HG03432 (cell line): ENCODE results near the gene ABHD5.
"Not testable (repeated sequence)": the region's sequence is repeated elsewhere in the genome, so short reads cannot be mapped to it uniquely, and the experiment has no call there.

Source experiments
- ATAC-seq: cut with Tn5 transposase; IDR thresholded peaks from one replicate; pipeline ENCODE4 v1.9.1; 2021; ENCODE audit warnings: mild to moderate bottlenecking, moderate library complexity; ENCODE audit not compliant: unreplicated experiment

ABHD5 gene

DNA sequence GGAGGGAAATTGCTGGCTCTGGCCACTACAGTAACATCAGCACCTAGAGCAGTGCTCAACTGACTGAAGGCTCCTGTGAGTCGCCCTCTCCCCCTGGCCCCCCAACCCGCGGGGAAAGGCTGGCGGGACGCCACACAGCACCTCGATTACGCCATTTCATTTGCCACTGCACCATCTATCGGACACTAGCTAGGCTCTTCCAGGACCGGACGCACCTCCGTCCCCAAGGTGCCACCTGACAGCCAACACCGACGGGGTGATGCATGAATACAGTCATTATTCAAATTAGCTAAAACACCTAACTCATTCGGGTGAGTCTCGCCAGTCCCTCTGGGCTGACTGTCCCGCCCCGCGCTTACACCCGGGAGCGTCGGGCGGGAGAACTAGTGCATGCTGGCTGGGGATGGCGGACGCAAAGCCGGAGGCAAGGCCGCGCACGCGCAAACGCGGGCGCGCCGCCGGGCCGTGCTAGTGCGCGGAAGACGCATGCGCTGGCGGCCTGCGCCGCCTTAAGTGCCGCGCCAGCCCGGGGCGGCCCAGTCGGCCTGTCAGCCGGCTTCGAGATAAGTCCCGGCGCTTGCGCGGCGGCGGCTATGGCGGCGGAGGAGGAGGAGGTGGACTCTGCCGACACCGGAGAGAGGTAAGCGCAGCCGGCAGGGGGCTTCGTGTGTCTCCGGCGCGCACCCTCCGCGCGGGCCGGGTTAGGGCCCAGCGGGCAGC lies at the start of gene ABHD5:
Gene ABHD5, plus strand, starts transcription at position 539 of the 720 bp plus-strand sequence. Its CDS starts 55 bp downstream, at position 594.
- ATAC-seq: peak; percentile 90

- no peak for ATAC-seq
These were observed 49.2 kb upstream of the ABHD5 start for GRCh38 chr3:43641306-43642114.

DNA sequence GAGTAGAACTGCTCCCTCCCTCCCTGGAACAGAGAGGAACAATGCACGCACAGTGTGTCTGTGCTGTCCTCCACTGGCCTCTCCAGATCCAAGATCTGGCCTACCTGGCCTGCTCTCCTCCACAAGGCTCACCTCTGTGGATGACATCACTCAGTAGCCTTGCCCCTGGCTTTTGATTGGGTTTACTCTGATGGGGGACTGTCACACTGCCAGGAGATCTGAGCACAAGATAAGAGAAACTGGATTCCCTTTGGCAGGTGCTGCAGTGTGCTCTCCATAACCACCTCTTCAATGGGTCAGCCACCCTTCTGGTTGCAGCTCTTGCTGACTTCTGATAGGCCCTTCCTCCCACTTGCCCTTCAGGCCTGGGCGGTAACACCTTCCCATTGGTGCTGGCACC lies 46.3 kb upstream of the ABHD5 start:
- no peak for ATAC-seq

DNA sequence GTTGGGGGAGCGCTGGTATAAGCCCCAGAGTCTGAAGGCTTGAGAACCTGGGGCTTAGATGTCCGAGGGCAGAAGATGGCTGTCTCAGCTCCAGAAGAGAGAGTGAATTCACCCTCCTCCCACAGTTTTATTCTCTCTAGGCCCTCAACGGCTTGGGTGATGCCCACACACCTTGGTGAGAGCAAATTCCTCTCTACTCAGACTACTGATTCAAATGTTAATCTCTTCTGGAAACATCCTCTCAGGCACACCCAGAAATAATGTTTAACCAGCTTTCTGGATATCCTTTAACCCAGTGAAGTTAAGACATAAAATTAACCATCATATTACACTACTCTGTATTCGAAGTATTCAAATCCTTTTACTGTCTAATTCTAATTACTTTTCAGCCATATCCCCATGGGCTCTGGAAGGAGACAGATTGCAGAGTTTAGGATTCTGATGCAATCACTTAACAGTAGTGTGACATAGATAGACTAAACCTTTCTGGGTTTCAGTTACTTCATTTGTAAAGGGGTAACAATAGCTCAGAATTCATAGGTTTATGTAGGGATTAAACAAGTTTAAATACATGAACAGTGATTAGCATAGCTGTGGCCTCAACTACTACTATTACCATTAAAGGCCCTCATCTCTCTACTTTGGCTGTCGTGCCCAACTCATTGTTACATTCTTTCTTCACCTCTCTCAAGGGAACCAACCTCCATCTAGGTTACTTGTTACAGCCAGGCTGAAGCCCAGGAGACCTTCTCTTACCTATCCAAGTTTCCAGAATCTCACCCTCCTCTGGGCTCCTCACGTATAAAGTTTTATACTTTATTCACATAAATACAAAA lies 43.2 kb upstream of the ABHD5 start:
- no peak for ATAC-seq

DNA sequence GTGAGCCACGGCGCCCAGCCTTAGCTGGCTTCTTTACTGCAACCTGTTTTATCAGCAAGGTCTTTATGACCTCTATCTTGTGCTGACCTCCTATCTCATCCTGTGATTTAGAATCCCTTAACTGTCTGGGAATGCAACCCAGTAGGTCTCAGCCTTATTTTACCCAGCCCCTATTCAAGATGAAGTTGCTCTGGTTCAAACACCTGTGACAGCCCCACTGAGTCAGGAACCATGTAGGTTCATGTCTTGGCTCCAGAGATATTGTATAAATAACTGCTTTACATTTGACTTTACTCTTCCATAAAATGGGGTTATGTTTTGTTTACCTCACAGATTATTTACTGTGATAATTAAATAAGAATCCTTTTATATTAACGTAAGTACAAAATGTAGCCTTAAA lies 41.8 kb upstream of the ABHD5 start:
- no peak for ATAC-seq

- no peak for ATAC-seq
These were observed 41.3 kb upstream of the ABHD5 start for GRCh38 chr3:43649365-43649968.

- no peak for ATAC-seq
These were observed 40.4 kb upstream of the ABHD5 start for GRCh38 chr3:43650345-43650744.

DNA sequence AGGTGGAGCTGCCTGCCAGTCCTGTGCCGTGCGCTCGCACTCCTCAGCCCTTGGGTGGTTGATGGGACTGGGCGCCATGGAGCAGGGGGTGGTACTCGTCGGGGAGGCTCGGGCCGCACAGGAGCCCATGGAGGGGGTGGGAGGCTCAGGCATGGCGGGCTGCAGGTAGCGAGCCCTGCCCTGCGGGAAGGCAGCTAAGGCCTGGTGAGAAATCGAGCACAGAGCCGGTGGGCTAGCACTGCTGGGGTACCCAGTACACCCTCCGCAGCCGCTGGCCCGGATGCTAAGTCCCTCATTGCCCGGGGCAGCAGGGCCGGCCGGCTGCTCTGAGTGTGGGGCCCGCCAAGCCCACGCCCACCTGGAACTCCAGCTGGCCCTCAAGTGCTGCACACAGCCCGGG lies 34.3 kb upstream of the ABHD5 start:
- ATAC-seq: not testable (repeated sequence)

GRCh38 chr3:43659250-43659880 lies 31.4 kb upstream of the ABHD5 start:
- no peak for ATAC-seq

DNA sequence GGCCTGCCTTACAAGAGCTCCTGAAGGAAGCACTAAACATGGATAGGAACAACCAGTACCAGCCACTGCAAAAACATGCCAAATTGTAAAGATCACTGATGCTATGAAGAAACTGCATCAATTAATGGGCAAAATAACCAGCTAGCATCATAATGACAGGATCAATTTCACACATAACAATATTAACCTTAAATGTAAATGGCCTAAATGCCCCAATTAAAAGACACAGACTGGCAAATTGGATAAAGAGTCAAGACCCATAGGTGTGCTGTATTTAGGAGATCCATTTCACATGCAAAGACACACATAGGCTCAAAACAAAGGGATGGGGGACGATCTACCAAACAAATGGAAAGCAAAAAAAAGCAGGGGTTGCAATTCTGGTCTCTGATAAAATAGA lies 29.4 kb upstream of the ABHD5 start:
- ATAC-seq: not testable (repeated sequence)

- ATAC-seq: not testable (repeated sequence)
These were observed 25.7 kb upstream of the ABHD5 start for GRCh38 chr3:43665011-43665410.

DNA sequence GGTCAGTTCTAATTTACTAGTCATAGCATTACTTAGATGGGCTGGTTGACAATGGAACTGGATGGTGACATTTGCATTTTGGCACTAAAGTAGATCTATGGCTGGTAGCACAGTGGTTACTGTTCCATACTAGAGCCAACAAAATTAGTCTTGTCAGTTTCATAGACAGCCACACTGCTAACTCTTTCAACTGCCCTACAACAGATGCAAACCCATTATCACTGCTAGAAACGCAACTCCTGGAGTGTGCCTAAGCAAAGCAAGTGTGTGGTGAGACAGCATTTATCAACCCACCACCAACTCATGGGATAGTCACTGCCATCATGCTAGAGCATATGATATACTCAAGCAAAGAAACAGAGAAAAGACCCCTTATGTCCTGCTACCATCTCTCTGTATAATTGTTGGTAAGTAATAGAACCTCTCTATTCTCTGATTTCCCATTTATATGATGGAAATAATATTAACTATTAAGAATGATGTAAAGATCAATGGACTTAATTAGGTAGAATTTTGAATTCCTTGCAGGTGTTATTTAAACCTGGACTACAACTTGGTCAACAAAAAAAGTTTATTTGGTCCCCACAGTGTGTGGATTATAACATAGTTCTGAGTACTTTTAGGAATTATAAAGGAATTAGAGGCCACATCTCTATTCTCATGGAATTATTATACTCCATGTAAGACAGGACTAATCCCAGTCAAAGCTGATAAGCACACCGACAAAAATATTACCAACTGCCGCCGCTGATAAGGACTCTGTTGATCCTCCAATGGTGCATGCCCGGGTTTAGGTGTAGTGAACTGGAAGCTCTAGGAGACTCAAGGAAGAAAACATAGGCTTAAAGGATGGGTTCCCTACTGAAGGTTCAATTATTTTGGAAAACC lies 19.9 kb upstream of the ABHD5 start:
- no peak for ATAC-seq

DNA sequence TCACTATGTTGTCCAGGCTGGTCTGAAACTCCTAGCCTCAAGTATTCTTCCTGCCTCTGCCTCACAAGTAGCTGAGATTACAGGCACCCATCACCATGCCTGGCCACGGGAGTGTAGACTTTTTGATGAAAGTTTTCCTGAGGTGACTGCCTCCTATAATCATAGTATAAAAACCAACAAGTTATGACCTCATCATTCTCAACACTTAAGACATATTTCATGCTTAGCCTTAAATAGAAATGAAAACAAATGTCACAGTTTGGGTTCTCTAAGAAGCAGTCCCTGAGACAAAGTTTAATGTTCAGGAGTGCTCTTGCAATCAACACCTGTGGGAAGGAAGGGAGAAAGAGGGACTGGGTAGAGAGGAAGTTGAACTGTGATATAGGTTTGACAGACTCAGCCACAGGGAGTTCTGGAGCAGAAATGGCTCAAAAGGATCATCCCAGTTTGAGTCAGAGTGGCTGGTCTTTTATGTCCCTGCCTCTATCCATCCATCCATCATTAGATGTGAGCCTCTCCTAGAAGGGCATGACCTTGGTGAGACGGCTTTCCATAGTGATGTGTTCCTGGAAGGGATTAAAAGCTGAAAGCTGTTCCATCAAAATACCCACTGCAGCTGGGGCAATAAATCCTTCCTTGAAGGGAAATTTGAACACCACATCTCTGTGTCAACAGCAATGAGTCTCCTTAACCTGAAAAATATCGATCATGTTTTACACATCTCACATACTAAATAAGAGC lies 16.2 kb upstream of the ABHD5 start:
- ATAC-seq: no peak

GRCh38 chr3:43675593-43675992 lies 15.1 kb upstream of the ABHD5 start:
- ATAC-seq: no peak

GRCh38 chr3:43676441-43676840 lies 14.3 kb upstream of the ABHD5 start:
- ATAC-seq: no peak

DNA sequence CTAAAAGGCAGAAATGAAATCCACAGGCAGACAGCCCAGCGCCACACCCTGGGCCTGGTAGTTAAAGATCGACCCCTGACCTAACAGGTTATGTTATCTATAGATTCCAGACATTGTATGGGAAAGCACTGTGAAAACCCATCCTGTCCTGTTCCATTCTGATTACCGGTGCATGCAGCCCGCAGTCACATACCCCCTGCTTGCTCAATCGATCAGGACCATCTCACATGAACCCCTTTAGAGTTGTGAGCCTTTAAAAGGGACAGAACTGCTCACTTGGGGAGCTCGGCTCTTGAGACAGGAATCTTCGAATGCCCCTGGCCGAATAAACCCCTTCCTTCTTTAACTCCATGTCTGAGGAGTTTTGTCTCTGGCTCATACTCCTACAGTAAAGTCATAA lies 12.4 kb upstream of the ABHD5 start:
- ATAC-seq: not testable (repeated sequence)

DNA sequence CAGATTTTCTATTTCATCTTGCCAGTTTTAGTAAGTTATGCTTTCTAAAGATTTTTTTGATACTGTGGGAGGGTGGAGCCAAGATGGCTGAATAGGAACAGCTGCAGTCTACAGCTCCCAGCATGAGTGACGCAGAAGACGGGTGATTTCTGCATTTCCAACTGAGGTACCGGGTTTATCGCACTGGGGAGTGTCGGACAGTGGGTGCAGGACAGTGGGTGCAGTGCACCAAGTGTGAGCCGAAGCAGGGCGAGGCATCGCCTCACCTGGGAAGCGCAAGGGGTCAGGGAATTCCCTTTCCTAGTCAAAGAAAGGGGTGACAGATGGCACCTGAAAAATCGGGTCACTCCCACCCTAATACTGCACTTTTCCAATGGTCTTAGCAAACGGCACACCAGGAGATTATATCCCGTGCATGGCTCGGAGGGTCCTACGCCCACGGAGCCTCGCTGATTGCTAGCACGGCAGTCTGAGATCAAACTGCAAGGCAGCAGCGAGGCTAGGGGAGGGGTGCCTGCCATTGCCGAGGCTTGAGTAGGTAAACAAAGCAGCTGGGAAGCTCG lies 11.8 kb upstream of the ABHD5 start:
- ATAC-seq: not testable (repeated sequence)

- ATAC-seq: not testable (repeated sequence)
These were observed 9.9 kb upstream of the ABHD5 start for GRCh38 chr3:43680857-43681256.
